Activated CD4-positive, alpha-beta T cell treated with anti-CD3 and anti-CD28 coated beads, Interleukin-2, amount 10 ng/mL, durations not matched to agents 7 days and 5 days (primary cell): ENCODE results near the gene ABCA13. TPM values are rescaled to one million over a fixed set of nuclear protein-coding genes. Genes with fewer than 3 reads are reported as not detected.

Source experiments
- CTCF ChIA-PET: fragments of 350-600 bp; sonication (Branson Sonifier 250); formaldehyde crosslinking; loops from one replicate; lab custom pipeline; 2021; ENCODE audit warnings: antibody characterized with exemption; lab: Charles Lee
- POLR2A ChIA-PET: fragments of 350-600 bp; sonication (Branson Sonifier 250); formaldehyde crosslinking; loops from one replicate; lab custom pipeline; 2021; ENCODE audit warnings: antibody characterized with exemption; lab: Charles Lee
- DNase-seq: peaks from one replicate; pipeline ENCODE4 v3.0.0-alpha.2; 2020
- H3K27ac Mint-ChIP-seq: one replicate; pipeline ENCODE4 v1.8.0; 2021; ENCODE audit warnings: mild to moderate bottlenecking, moderate library complexity, mixed read lengths
- H3K27me3 Mint-ChIP-seq: one replicate; pipeline ENCODE4 v1.8.0; 2021; ENCODE audit warnings: mixed read lengths
- H3K36me3 Mint-ChIP-seq: one replicate; pipeline ENCODE4 v1.8.0; 2021; ENCODE audit warnings: low read depth, mixed read lengths
- H3K4me1 Mint-ChIP-seq: one replicate; pipeline ENCODE4 v1.8.0; 2021; ENCODE audit warnings: mixed read lengths
- H3K4me3 Mint-ChIP-seq: one replicate; pipeline ENCODE4 v1.8.0; 2021; ENCODE audit warnings: mild to moderate bottlenecking, moderate library complexity, mixed read lengths
- H3K9me3 Mint-ChIP-seq: one replicate; pipeline ENCODE4 v1.8.0; 2021; ENCODE audit warnings: mixed read lengths
- total RNA-seq, 2 experiments: library from RNA; stranded (reverse); gene quantifications; one replicate each; pipeline ENCODE4 v1.2.3, GENCODE V29; 2021

ABCA13 gene
- total RNA-seq, 2 experiments from 2014 or later, result 0.07 to 0.19 TPM

GRCh38 chr7:48420206-48420605 is 248.9 kb downstream of the ABCA13 start:
- ChIA-PET POLR2A (no interaction called here), CTCF (interaction anchor here (0.6 kb wide), 1 partner anchor 63 kb away, joined by 3 read pairs; no protein-coding TSS in a partner anchor)
- no peak overlapping the region for H3K4me3 Mint-ChIP-seq
- no peaks in the 10 kb centered on the region for H3K4me1 Mint-ChIP-seq
- no peak overlapping the region for H3K27ac Mint-ChIP-seq
- DNase-seq, result no peak
- no peaks in the 10 kb centered on the region for H3K36me3 Mint-ChIP-seq
- no peaks in the 10 kb centered on the region for H3K9me3 Mint-ChIP-seq
- peaks cover 3% of the 10 kb centered on the region for H3K27me3 Mint-ChIP-seq

- H3K9me3 Mint-ChIP-seq, result no peaks in the 10 kb centered on the region
- H3K36me3 Mint-ChIP-seq, result no peaks in the 10 kb centered on the region
- ChIA-PET POLR2A (no interaction called here), CTCF (interaction anchor here (0.6 kb wide), 1 partner anchor 1173 kb away, joined by 3 read pairs; no protein-coding TSS in a partner anchor)
- H3K4me3 Mint-ChIP-seq, result no peak overlapping the region
- no peaks in the 10 kb centered on the region for H3K4me1 Mint-ChIP-seq
- DNase-seq, result no peak
- peaks cover 3% of the 10 kb centered on the region for H3K27me3 Mint-ChIP-seq
- no peak overlapping the region for H3K27ac Mint-ChIP-seq
These were observed 250.1 kb downstream of the ABCA13 start for GRCh38 chr7:48421357-48421756.

GRCh38 chr7:48424731-48425130 is 253.5 kb downstream of the ABCA13 start:
- no peaks in the 10 kb centered on the region for H3K9me3 Mint-ChIP-seq
- no peak overlapping the region for H3K4me3 Mint-ChIP-seq
- H3K36me3 Mint-ChIP-seq, result no peaks in the 10 kb centered on the region
- H3K27me3 Mint-ChIP-seq, result no peaks in the 10 kb centered on the region
- CTCF ChIA-PET, result no interaction called here
- no peak for DNase-seq
- POLR2A ChIA-PET, result no interaction called here
- H3K27ac Mint-ChIP-seq, result no peak overlapping the region
- no peaks in the 10 kb centered on the region for H3K4me1 Mint-ChIP-seq

- ChIA-PET CTCF (no interaction called here), POLR2A (no interaction called here)
- Mint-ChIP-seq H3K9me3 (no peaks in the 10 kb centered on the region), H3K4me3 (no peak overlapping the region), H3K4me1 (no peaks in the 10 kb centered on the region), H3K27ac (no peak overlapping the region), H3K27me3 (no peaks in the 10 kb centered on the region), H3K36me3 (no peaks in the 10 kb centered on the region)
- no peak for DNase-seq
These were observed 255.2 kb downstream of the ABCA13 start for GRCh38 chr7:48426331-48426965.

GRCh38 chr7:48426966-48427555 is 255.8 kb downstream of the ABCA13 start:
- no peak overlapping the region for H3K4me3 Mint-ChIP-seq
- no peaks in the 10 kb centered on the region for H3K27me3 Mint-ChIP-seq
- no peak for DNase-seq
- H3K36me3 Mint-ChIP-seq, result no peaks in the 10 kb centered on the region
- H3K4me1 Mint-ChIP-seq, result no peaks in the 10 kb centered on the region
- ChIA-PET POLR2A (no interaction called here), CTCF (no interaction called here)
- no peak overlapping the region for H3K27ac Mint-ChIP-seq
- H3K9me3 Mint-ChIP-seq, result no peaks in the 10 kb centered on the region

- H3K4me3 Mint-ChIP-seq, result no peak overlapping the region
- CTCF ChIA-PET, result no interaction called here
- no peak overlapping the region for H3K27ac Mint-ChIP-seq
- no peaks in the 10 kb centered on the region for H3K4me1 Mint-ChIP-seq
- H3K27me3 Mint-ChIP-seq, result no peaks in the 10 kb centered on the region
- H3K9me3 Mint-ChIP-seq, result no peaks in the 10 kb centered on the region
- no peak for DNase-seq
- H3K36me3 Mint-ChIP-seq, result no peaks in the 10 kb centered on the region
- POLR2A ChIA-PET, result no interaction called here
These were observed 256.4 kb downstream of the ABCA13 start for GRCh38 chr7:48427671-48428070.

GRCh38 chr7:48428091-48428684 is 256.9 kb downstream of the ABCA13 start:
- ChIA-PET POLR2A (no interaction called here), CTCF (no interaction called here)
- no peaks in the 10 kb centered on the region for H3K4me1 Mint-ChIP-seq
- no peak for DNase-seq
- no peak overlapping the region for H3K27ac Mint-ChIP-seq
- no peak overlapping the region for H3K4me3 Mint-ChIP-seq
- H3K27me3 Mint-ChIP-seq, result no peaks in the 10 kb centered on the region
- H3K9me3 Mint-ChIP-seq, result no peaks in the 10 kb centered on the region
- H3K36me3 Mint-ChIP-seq, result no peaks in the 10 kb centered on the region

GRCh38 chr7:48429117-48429516 is 257.9 kb downstream of the ABCA13 start:
- POLR2A ChIA-PET, result no interaction called here
- no peaks in the 10 kb centered on the region for H3K9me3 Mint-ChIP-seq
- H3K4me1 Mint-ChIP-seq, result no peaks in the 10 kb centered on the region
- no peak for DNase-seq
- CTCF ChIA-PET, result no interaction called here
- H3K27me3 Mint-ChIP-seq, result no peaks in the 10 kb centered on the region
- no peak overlapping the region for H3K27ac Mint-ChIP-seq
- no peak overlapping the region for H3K4me3 Mint-ChIP-seq
- no peaks in the 10 kb centered on the region for H3K36me3 Mint-ChIP-seq

GRCh38 chr7:48438206-48438605 is 266.9 kb downstream of the ABCA13 start:
- no peaks in the 10 kb centered on the region for H3K4me1 Mint-ChIP-seq
- DNase-seq, result no peak

GRCh38 chr7:48441848-48442492 is 270.7 kb downstream of the ABCA13 start:
- ChIA-PET POLR2A (no interaction called here), CTCF (no interaction called here)
- no peak overlapping the region for H3K4me3 Mint-ChIP-seq
- H3K9me3 Mint-ChIP-seq, result peaks cover 13% of the 10 kb centered on the region
- no peaks in the 10 kb centered on the region for H3K36me3 Mint-ChIP-seq
- peaks cover 6% of the 10 kb centered on the region for H3K27me3 Mint-ChIP-seq
- DNase-seq, result no peak
- H3K4me1 Mint-ChIP-seq, result peaks cover 6% of the 10 kb centered on the region
- no peak overlapping the region for H3K27ac Mint-ChIP-seq

More at GRCh38 chr7:48438206-48438605, 266.9 kb downstream of the ABCA13 start:
- Mint-ChIP-seq H3K27ac (no peak overlapping the region), H3K4me3 (no peak overlapping the region), H3K36me3 (no peaks in the 10 kb centered on the region), H3K9me3 (peaks cover 2% of the 10 kb centered on the region), H3K27me3 (peaks cover 6% of the 10 kb centered on the region)
- ChIA-PET POLR2A (no interaction called here), CTCF (no interaction called here)

- POLR2A ChIA-PET, result no interaction called here
- Mint-ChIP-seq H3K9me3 (peaks cover 10% of the 10 kb centered on the region), H3K27ac (no peak overlapping the region), H3K27me3 (peaks cover 2% of the 10 kb centered on the region), H3K4me3 (no peak overlapping the region), H3K36me3 (no peaks in the 10 kb centered on the region), H3K4me1 (peaks cover 6% of the 10 kb centered on the region)
- DNase-seq, result no peak
- CTCF ChIA-PET, result no interaction called here
These were observed 271.8 kb downstream of the ABCA13 start for GRCh38 chr7:48443051-48443450.

- DNase-seq, result no peak
- Mint-ChIP-seq H3K27me3 (no peaks in the 10 kb centered on the region), H3K36me3 (no peaks in the 10 kb centered on the region), H3K4me1 (peaks cover 6% of the 10 kb centered on the region), H3K27ac (no peak overlapping the region), H3K9me3 (peaks cover 10% of the 10 kb centered on the region), H3K4me3 (no peak overlapping the region)
- CTCF ChIA-PET, result interaction anchor here (0.6 kb wide), 1 partner anchor 223 kb away, joined by 4 read pairs; no protein-coding TSS in a partner anchor
- POLR2A ChIA-PET, result no interaction called here
These were observed 275.5 kb downstream of the ABCA13 start for GRCh38 chr7:48446721-48447120.

- no peaks in the 10 kb centered on the region for H3K36me3 Mint-ChIP-seq
- CTCF ChIA-PET, result no interaction called here
- no peak overlapping the region for H3K4me3 Mint-ChIP-seq
- peaks cover 1% of the 10 kb centered on the region for H3K27me3 Mint-ChIP-seq
- POLR2A ChIA-PET, result no interaction called here
- no peaks in the 10 kb centered on the region for H3K4me1 Mint-ChIP-seq
- H3K9me3 Mint-ChIP-seq, result no peaks in the 10 kb centered on the region
- DNase-seq, result no peak
- no peak overlapping the region for H3K27ac Mint-ChIP-seq
These were observed 281.0 kb downstream of the ABCA13 start for GRCh38 chr7:48452218-48452617.
